Left ventricle myocardium inferior (tissue), 1 donor: ENCODE measurements around the gene CIAO2B. TPM values are rescaled to one million over a fixed set of nuclear protein-coding genes. Genes with fewer than 3 reads are reported as not detected.

Experiments
- DNase-seq: peaks from one replicate; pipeline ENCODE4 v3.0.0-alpha.2; 2020
- H3K27ac ChIP-seq: fragments of 200-600 bp; replicated peaks from 2 replicates; pipeline ENCODE4 v1.8.0; 2021
- H3K27me3 ChIP-seq: fragments of 200-600 bp; 2 replicates; pipeline ENCODE4 v1.8.0; 2021; ENCODE audit warnings: low read depth
- H3K36me3 ChIP-seq: fragments of 200-600 bp; 2 replicates; pipeline ENCODE4 v1.8.0; 2021
- H3K4me1 ChIP-seq: fragments of 200-600 bp; 2 replicates; pipeline ENCODE4 v1.8.0; 2021
- H3K4me3 ChIP-seq: fragments of 200-600 bp; 2 replicates; pipeline ENCODE4 v1.8.0; 2021; ENCODE audit warnings: mild to moderate bottlenecking, moderate library complexity
- H3K9me3 ChIP-seq: fragments of 200-600 bp; replicated peaks from 2 replicates; pipeline ENCODE4 v1.8.0; 2021
- CTCF ChIP-seq: fragments of 200-600 bp; IDR thresholded peaks from 2 replicates; pipeline ENCODE4 v1.8.0; 2021; ENCODE audit warnings: antibody characterized with exemption, mild to moderate bottlenecking, borderline replicate concordance
- intact Hi-C: fragments of 100-400 bp; cut with micrococcal nuclease; formaldehyde crosslinking; loops from one replicate; pipeline ENCODE4 v1.11.0; 2022
- total RNA-seq: library from RNA; stranded (reverse); fragmentation: NEBNext Ultra II Directional; extraction: Animal tissue kit (Norgen Biotek cat#: 25700); gene quantifications from one replicate; pipeline ENCODE4 v1.2.1, GENCODE V29; 2021
- donor health status: DM: no; HTN: yes; CAD: no; lungs with severe emphysema.

CIAO2B gene
- total RNA-seq, 1 donor from 2014 or later = 127 TPM

GRCh38 chr16:66944054-66944441 lies 9.8 kb upstream of the CIAO2B start:
- Histone ChIP-seq H3K36me3 (peaks cover 52% of the 10 kb centered on the region), H3K27me3 (no peaks in the 10 kb centered on the region), H3K27ac (no peak overlapping the region), H3K9me3 (no peaks in the 10 kb centered on the region), H3K4me1 (peaks cover 22% of the 10 kb centered on the region), H3K4me3 (no peak overlapping the region)
- intact Hi-C loops = no loop called here
- DNase-seq = no peak
- TF ChIP-seq CTCF = no peak

DNA sequence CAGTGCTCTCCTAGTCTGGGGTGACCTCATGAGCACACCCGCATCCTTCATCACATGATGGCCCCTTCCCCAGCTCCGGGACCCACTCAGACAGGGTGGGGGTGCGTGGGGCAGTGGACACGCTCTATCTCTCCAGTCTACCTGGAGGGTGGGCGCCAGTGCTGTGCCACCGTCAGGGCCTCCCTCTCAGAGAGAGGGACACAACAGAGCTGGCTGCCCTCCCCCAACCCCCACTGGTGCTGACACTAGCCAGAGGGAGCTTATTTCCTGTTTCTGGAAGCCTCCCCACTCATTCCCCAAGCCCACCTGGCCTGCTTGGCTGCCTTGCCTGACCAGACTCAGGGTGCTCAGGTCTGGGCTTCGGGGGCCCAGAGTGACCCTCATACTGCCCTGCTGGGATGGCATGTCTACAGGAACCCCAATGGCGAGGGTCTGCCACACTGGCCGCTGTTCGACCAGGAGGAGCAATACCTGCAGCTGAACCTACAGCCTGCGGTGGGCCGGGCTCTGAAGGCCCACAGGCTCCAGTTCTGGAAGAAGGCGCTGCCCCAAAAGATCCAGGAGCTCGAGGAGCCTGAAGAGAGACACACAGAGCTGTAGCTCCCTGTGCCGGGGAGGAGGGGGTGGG lies 9.3 kb upstream of the CIAO2B start:
- intact Hi-C loops = no loop called here
- H3K4me3 ChIP-seq = no peak overlapping the region
- no peak overlapping the region for H3K27ac ChIP-seq
- no peaks in the 10 kb centered on the region for H3K27me3 ChIP-seq
- peaks cover 20% of the 10 kb centered on the region for H3K4me1 ChIP-seq
- H3K9me3 ChIP-seq = no peaks in the 10 kb centered on the region
- H3K36me3 ChIP-seq = peaks cover 57% of the 10 kb centered on the region
- no peak for DNase-seq
- no peak for TF ChIP-seq CTCF

DNA sequence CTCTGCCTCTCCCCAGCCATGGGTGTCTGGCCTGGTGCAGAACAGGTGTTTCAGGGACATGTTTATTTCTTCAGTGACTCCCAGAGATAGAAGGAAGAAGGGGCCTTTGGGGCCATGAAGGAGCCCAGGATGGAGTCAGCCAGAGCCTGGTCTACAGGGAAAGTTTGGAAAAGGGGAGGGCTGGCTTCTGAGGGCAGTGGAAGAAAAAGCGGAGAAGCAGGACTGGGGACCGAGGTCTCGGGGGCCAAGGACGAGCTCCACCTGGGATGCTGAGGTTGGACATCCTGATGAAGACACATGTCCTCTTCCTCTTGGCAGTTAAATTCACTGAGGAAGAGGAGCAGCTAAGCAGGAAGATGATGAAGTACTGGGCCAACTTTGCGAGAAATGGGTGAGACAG lies 8.8 kb upstream of the CIAO2B start:
- H3K4me1 ChIP-seq = peaks cover 20% of the 10 kb centered on the region
- DNase-seq = no peak
- H3K27ac ChIP-seq = no peak overlapping the region
- TF ChIP-seq CTCF = no peak
- peaks cover 63% of the 10 kb centered on the region for H3K36me3 ChIP-seq
- H3K9me3 ChIP-seq = no peaks in the 10 kb centered on the region
- no peak overlapping the region for H3K4me3 ChIP-seq
- intact Hi-C loops = no loop called here
- no peaks in the 10 kb centered on the region for H3K27me3 ChIP-seq

GRCh38 chr16:66940236-66940635 lies 6.0 kb upstream of the CIAO2B start:
- Histone ChIP-seq H3K4me3 (no peak overlapping the region), H3K4me1 (peaks cover 37% of the 10 kb centered on the region), H3K36me3 (peaks cover 68% of the 10 kb centered on the region), H3K27ac (no peak overlapping the region), H3K9me3 (no peaks in the 10 kb centered on the region), H3K27me3 (no peaks in the 10 kb centered on the region)
- intact Hi-C loops = no loop called here
- DNase-seq = no peak
- TF ChIP-seq CTCF = no peak

- DNase-seq = no peak
- Histone ChIP-seq H3K27me3 (no peaks in the 10 kb centered on the region), H3K9me3 (no peaks in the 10 kb centered on the region), H3K4me1 (peaks cover 45% of the 10 kb centered on the region), H3K4me3 (no peak overlapping the region), H3K27ac (no peak overlapping the region), H3K36me3 (peaks cover 68% of the 10 kb centered on the region)
- intact Hi-C loops = no loop called here
- TF ChIP-seq CTCF = no peak
Observed at GRCh38 chr16:66939366-66939765, 5.2 kb upstream of the CIAO2B start.
